Measurements from ENCODE around the gene SH3BGR. TPM values are rescaled to one million over a fixed set of nuclear protein-coding genes. Genes with fewer than 3 reads are reported as not detected.

The SH3BGR gene
- total and polyA plus RNA-seq, 2 of the 4 experiments (the other 2 are of a cell fraction): 1.6 to 2.0 TPM

GRCh38 chr21:39529026-39529425 is 77.3 kb downstream of the SH3BGR start:
- H3K23ac ChIP-seq (ENCODE audit: low read depth, low read length): no peak overlapping the region
- H3K56ac ChIP-seq (ENCODE audit: extremely low read depth, insufficient read depth, low read length): no peak overlapping the region
- ATAC-seq (ENCODE audit: low read depth): no peak
- TF ChIP-seq MXI1 (IDR thresholded peaks at IDR 0.05; ENCODE audit: borderline replicate concordance, low read depth, low read length): no peak
- TF ChIP-seq CTCF (conservative IDR thresholded peaks at IDR 0.05; ENCODE audit: low read depth, low read length): no peak
- TF ChIP-seq FOS (IDR thresholded peaks at IDR 0.05; ENCODE audit: low read depth, low read length): no peak
- TF ChIP-seq BHLHE40 (IDR thresholded peaks at IDR 0.05; ENCODE audit: low read depth, low read length): no peak
- TF ChIP-seq CEBPB (IDR thresholded peaks at IDR 0.05; ENCODE audit: low read depth, low read length): no peak
- no peak for TF ChIP-seq RAD21 (IDR thresholded peaks at IDR 0.05; ENCODE audit: low read length)
- TF ChIP-seq CHD1 (IDR thresholded peaks at IDR 0.05; ENCODE audit: low read depth, low read length): no peak
- no peak for TF ChIP-seq RFX5 (IDR thresholded peaks at IDR 0.05; ENCODE audit: low read depth, low read length)
- no peak for TF ChIP-seq NFE2L2 (IDR thresholded peaks at IDR 0.05; ENCODE audit: low read depth, low read length)
- no peak for TF ChIP-seq POLR2A (IDR thresholded peaks at IDR 0.05; ENCODE audit: low read depth, low read length)
- no peak for TF ChIP-seq RCOR1 (IDR thresholded peaks at IDR 0.05; ENCODE audit: insufficient replicate concordance, low read length)
- no peak for TF ChIP-seq MAZ (IDR thresholded peaks at IDR 0.05; ENCODE audit: borderline replicate concordance, low read depth, low read length)
- no peak for TF ChIP-seq MAFK (IDR thresholded peaks at IDR 0.05; ENCODE audit: low read depth, low read length)
- no peak for TF ChIP-seq SMC3 (IDR thresholded peaks at IDR 0.05; ENCODE audit: low read depth, low read length)
- ChIA-PET POLR2A (ENCODE audit: unreplicated experiment) (no interaction called here), CTCF (no interaction called here)
- 7% methylated on average over 2 of the region's 4 CpGs; no CpG with 5 or more reads in 1 of the 2 experiments for WGBS, 2 experiments (ENCODE audit: extremely low coverage in 2 of 2, insufficient read length in 1 of 2)
- H2BK120ac ChIP-seq (ENCODE audit: low read depth, low read length): no peak overlapping the region
- no peak overlapping the region for H3K4me3 ChIP-seq (ENCODE audit: insufficient read depth, low read depth, low read length)
- H3K4ac ChIP-seq (ENCODE audit: low read depth, low read length): no peak overlapping the region
- H3K4me2 ChIP-seq (ENCODE audit: low read depth, low read length): no peak overlapping the region
- no peaks in the 10 kb centered on the region; the same call in 1 of the 2 replicates for H3K27me3 ChIP-seq (ENCODE audit: control insufficient read depth, insufficient read depth, low read length)
- no peak overlapping the region for H2BK15ac ChIP-seq (ENCODE audit: low read depth, low read length)
- no peak overlapping the region for H3K14ac ChIP-seq (replicated peaks; ENCODE audit: low read depth, low read length)
- H3K4me1 ChIP-seq (ENCODE audit: control insufficient read depth, insufficient read depth, low read length): no peaks in the 10 kb centered on the region
- H3K9ac ChIP-seq (ENCODE audit: low read depth, low read length): no peak overlapping the region
- no peak overlapping the region for H2AK5ac ChIP-seq (ENCODE audit: low read depth, low read length)
- H4K8ac ChIP-seq (ENCODE audit: low read depth in 2 of 2, low read length in 2 of 2): no peak overlapping the region
- intact Hi-C loops (cut with micrococcal nuclease): no loop called here
- no peak overlapping the region for H2AK9ac ChIP-seq (replicated peaks; ENCODE audit: low read depth, low read length, poor library complexity)
- H3K18ac ChIP-seq (ENCODE audit: low read depth, low read length): no peak overlapping the region
- H2AFZ ChIP-seq (replicated peaks; ENCODE audit: low read length, poor library complexity): no peak overlapping the region
- H3K27ac ChIP-seq (ENCODE audit: insufficient read depth, low read length): no peak overlapping the region
- no peaks in the 10 kb centered on the region for H3K9me1 ChIP-seq (ENCODE audit: insufficient read depth, low read length)
- H4K5ac ChIP-seq (ENCODE audit: low read depth, low read length): no peak overlapping the region
- no peak overlapping the region for H4K91ac ChIP-seq (ENCODE audit: insufficient read depth, low read depth, low read length)
- H2BK5ac ChIP-seq (ENCODE audit: low read depth, low read length, poor library complexity, severe bottlenecking): no peak overlapping the region
- dilution Hi-C loops (cut with HindIII; ENCODE audit: low sequenced_read_pairs, unreplicated experiment): no loop called here
- no peaks in the 10 kb centered on the region for H4K20me1 ChIP-seq (ENCODE audit: insufficient read depth, low read length)
- no peaks in the 10 kb centered on the region for H3K36me3 ChIP-seq (ENCODE audit: control insufficient read depth, insufficient read depth, low read length)
- H3K79me1 ChIP-seq (ENCODE audit: low read depth in 1 of 2, low read length in 2 of 2): no peaks in the 10 kb centered on the region
- in situ Hi-C loops (cut with MboI; ENCODE audit: low sequenced_read_pairs): no loop called here
- no TSS peak for BruUV-seq (replicated peaks)
- no peaks in the 10 kb centered on the region for H3K9me3 ChIP-seq (ENCODE audit: control insufficient read depth, insufficient read depth, low read length)
- H2BK20ac ChIP-seq (ENCODE audit: low read depth, low read length): no peak overlapping the region
- DNase-seq: no peak

Measured in IMR-90 (cell line).